ENCODE data around the gene CLIP3.
"Not testable (repeated sequence)": the region's sequence is repeated elsewhere in the genome, so short reads cannot be mapped to it uniquely, and the experiment has no call there.

The CLIP3 gene

DNA sequence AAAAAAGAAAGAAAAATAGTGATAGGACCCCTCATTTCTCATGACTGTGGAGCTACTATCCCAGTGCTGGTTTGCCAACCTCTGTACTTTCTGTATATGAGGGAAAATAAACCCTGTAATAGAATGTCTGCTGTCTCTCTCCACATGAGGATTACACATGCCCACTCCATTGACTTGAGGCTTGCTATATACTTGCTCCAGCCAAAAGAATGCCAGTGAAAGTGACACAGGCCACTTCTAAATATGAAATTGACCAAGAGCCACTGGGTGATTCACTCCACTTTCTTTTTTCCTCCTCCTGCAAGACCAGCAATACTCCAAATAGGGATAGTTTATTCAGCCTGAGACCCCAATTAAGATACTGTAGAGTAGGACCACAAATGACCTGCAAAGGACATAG is 15.2 kb upstream of the CLIP3 start:
- no peak for DNase-seq

DNA sequence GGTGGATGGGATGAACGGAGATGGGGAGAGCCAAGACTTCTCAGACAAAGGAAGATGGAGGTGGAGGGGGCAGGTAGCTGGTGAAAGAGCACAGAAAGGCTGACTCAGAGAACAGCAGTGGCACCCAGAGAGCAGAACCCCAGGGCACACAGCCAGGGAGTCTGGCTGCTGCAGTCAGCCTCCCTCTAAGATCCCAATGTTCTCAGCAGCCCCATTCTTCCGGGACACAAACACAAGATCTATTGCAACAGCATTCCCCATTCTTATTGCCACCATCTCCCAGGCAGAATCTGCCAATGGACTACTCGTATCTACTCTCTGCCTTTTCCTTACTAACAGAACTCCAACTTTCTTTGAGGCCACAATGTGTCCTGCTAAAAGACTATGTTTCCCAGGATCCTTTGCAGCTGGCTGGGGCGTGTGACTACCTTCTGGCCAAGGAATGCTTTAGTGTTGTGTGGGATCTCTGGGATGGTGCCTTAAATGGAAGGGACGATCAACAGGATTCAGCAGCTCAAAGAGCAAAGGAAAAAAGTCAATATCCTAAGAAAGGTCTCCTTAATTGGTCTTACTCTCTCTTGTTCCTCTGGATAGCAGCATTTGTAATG is 13.9 kb upstream of the CLIP3 start:
- DNase-seq, result no peak

DNA sequence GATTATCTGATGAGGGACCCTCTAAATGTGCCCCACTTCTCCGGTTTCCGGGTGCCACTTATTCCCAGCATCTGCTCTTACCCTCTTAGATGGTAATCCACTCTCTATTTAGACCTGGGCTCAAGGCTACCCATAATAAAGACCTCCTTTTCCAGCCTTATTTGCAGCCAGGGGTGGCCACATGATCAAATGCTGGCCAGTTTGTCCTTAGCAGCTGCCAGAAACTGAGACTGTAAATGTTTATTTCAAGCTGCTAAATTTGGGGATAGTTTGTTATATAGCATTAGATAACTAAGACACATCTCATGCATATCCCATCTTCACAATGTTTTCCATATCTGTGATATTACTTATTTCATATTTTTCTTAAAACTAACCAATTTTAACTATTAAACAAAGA is 11.3 kb upstream of the CLIP3 start:
- DNase-seq, result no peak

DNA sequence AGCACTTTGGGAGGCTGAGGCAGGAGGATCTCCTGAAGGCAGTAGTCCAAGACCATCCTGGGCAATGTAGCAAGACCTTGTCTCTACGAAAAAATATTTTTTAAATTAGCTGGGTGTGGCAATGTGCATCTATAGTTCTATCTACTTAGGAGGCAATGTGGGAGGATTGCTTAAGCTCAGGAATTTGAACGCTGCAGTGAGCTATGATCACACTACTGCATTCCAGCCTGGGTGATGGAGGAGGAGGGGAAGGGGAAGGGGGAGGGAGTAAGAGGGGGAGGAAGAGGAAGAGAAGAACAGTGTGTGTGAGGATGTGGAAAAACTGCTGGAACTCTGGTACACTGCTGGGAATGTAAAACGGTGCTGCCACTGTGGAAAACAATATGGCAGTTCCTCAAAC is 9.2 kb upstream of the CLIP3 start:
- DNase-seq, result no peak

GRCh38 chr19:36041092-36041491 is 8.4 kb upstream of the CLIP3 start:
- not testable (repeated sequence) for DNase-seq

GRCh38 chr19:36040495-36040894 is 7.8 kb upstream of the CLIP3 start:
- DNase-seq, result no peak

DNA sequence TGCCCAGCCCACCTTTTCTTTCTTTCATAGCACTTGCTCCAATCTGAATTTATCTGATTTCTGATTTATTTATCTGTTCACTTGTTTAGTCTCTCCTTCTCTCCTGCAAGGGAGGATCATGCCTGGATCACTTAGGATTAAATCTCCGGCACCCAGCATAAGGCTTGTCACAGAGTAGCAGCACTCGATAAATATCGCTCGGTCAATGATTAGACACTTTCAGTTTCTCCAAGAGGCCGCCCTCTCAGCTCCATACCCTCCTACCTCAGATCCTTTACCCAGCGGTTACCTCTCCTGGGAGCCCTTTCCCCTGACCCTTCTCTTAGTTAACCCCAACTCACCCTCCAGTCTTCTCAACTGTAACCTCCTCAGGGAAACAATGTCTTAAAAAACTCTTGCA is 1.4 kb downstream of the CLIP3 start:
- DNase-seq, result no peak

DNA sequence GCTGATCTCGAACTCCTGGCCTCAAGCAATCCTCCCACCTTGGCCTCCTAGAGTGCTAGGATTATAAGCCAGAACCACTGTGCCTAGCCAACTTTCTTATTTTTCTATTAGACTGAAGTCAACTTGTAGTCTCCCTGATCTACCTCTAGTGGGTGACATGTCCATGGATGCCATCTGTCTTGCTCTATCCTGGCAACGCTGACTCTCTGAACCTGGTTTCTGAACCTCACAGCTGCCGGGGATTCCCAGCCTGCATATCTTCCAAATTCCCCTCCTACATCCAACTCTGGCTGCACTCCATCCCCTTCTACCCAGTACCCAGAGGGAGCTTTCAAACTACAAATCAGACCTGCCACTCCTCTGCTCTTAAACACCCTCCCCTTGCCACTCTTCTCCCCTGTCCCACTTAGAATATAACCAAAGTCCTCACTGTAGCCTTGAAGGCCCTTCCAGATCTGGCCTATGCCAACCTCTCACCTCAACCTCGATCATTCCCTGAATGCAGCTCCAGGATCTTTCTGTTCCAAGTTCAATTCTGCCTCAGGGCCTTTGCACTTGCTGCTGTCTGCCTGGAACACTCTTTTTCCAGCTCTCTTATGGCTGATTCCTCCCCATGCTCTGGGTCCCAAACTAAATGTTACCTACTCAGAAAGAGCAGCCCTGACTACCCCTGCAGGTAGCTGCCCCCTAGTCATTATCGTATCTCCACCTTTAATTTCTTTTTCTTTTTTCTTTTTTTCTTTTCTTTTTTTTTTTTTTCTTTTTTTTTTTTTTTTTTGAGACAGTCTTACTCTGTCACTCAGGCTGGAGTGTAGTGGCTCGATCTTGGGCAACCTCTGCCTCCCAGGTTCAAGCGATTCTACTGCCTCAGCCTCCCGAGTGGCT is 2.2 kb downstream of the CLIP3 start:
- no peak for DNase-seq

DNA sequence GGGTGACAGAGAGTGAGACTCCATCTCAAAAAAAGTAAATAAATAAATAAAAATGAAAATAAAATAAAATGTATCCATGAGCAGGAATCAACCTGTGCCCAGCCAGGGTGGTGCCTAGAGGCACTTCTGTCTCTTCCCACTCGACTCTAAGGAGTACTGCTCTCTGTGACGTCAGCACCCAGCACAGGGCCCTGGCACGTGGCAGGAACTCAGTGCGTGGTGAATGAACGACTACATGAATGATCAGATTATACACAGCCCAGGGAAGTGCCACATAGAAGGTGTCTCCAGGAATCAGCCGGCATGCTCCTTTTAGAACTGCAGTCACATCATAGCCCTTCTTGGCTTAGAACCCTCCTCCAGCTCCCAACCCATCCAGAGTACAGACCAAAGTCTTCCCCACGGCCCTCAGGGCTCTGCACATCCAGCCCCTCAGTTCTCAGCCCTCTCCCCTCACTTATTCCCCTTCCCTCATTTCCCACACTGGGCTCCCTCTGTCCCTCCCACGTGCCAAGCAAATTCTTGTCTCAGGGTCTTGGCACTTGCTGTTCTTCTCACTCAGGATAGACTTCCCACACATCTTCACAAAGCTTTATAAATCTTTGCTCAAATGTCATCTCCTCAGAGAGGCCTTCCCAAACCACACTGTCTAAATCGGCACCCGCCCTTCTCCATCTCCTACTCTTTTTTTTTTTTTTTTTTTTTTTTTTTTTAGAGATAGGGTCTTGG is 4.2 kb downstream of the CLIP3 start:
- DNase-seq, result no peak

DNA sequence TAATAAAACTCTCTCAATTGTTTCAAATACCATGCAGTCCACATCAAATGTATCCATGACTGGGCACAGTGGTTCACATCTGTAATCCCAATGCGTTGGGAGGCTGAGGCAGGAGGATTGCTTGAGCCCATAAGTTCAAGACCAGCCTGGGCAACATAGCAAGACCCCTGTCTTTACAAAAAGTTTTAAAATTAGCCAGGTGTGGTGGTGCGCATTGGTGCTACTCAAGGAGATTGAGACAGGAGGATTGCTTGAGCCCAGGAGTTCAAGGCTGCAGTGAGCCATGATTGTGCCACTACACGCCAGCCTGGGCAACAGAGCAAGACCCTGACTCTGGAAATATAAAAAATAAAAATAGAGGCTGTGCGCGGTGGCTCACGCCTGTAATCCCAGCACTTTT is 5.0 kb downstream of the CLIP3 start:
- DNase-seq, result no peak

DNA sequence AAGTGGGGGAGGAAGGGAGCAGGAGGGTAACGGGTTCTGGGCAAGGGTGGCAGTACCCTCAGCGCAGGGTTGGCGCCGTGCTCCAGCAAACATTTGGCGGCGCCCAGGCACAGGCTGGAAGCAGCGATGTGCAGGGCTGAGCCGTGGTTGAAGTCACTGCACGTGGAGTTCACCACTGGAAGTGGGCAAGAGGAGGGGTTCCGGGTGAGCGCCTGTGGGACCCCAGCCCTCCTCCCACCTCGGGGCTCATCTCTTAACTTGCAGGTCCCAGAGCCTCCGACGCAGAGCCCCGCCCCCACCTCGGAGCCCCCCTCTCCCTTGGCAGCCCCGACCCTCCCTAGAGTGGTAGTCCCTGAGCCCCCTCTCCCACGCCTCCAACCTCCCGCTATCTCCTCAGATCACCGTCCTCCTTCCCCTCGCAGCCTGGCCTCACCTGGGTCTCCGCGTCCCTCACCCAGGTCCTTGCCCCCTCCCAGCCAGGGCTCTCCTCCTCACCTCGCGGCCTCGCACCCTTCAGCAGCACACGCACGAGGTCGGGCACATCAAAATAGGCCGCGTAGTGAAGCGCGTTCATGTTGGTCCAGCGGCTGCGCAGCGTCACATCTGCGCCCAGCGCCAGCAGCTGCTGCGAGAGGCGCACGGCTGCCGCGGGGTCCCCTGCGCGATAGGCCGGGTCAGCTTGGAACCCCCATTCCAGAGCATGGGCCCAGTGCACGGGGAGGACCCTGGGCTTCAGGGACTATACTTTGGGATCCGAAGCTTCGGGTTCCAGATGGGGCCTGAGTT is 6.4 kb downstream of the CLIP3 start:
- DNase-seq, result no peak

- no peak for DNase-seq
Observed at GRCh38 chr19:36025541-36025940, 7.1 kb downstream of the CLIP3 start.

DNA sequence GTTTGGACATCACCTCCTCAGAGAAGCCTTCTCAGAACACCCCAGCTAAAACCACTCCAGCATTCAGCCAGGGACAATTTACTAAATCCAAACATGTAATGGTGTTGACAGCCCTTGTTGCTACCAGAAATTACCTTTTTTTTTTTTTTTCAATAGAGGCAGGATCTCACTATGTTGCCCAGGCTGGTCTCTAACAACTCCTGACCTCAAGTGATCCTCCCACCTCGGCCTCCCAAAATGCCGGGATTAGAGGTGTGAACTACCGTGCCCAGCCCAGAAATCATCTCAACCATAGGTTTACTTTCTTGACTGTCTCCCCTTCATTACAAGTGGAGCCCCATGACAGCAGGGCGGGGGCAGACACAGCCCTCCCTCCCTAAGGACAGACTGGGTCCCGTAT is 9.2 kb downstream of the CLIP3 start:
- DNase-seq, result no peak

DNA sequence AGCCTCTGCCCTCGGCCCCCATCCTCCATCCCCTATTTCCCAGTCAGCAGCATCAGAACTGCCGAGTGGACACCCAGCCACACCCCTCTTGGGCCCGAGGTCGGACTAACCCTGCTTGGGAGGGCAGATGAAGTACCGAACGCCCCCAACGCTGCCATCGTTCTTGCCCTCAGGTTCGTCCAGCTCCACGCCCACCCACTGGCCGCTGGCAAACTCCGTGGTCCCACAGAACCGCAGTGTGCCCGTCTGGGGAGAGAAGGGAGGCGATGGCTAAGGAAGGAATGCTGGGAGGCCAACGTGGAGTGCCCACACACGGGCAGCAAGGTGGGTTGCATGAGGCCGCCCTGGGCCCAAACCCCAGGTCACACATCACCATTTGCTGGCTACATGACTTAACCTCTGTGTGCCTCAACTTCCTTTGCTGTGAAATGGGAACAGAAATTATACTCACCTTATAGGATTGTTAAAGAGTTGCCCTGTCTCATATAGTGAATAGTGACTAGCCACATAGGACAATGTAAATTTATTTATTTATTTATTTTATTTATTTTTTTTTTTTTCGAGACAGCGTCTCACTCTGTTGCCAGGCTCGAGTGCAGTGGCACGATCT is 13.5 kb downstream of the CLIP3 start:
- DNase-seq, result no peak

DNA sequence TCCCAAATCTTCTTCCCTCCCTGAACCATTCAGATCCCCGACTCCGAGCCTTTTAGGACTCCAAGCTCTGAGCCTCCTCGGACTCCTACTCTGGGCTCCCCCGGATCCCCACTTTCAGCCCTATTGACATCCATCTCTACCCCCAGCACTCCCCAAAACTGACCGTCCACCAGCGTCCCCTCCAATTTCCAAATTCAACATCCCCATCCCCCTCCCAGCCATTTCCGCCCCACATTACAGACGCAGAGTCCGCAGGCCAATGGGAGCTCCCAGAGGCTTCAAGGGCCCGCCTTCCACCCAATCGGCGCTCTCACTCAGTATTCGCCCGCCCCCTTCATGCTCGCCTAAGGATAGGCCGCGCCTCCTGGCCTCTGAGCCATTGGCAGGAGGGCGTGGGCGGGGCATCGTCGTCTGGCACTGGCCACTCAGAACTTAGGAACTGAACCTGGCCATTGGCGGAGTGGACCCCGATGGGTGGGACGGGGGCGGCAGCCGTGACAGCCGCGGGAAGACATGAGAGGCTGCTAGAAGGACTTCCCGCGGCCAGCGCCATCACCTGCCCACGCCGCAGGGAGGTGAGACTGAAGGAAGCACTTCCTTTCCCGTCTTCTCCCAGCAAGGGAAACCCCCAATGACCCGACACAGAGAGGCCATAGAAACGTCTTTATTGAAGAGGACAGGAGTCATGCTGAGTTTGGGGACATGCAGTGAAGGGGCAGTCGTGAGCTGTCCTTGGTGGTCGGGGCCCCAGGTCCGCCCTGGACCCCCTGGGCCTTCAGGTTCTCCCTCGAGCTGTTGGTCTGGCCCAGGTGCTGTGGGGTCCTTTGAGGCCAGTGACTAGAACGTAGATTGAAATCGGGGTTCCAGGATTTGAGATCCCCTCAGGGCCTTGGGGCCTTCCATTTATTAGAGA is 18.4 kb downstream of the CLIP3 start, which contains the start of gene ALKBH6:
TSS of gene ALKBH6 (minus strand) at position 202 of the 913 bp plus-strand sequence. CDS start 816 bp downstream, outside the sequence.
- DNase-seq, result peak; percentile 98

GRCh38 chr19:36013280-36014011 is 19.2 kb downstream of the CLIP3 start:
- no peak for DNase-seq

DNA sequence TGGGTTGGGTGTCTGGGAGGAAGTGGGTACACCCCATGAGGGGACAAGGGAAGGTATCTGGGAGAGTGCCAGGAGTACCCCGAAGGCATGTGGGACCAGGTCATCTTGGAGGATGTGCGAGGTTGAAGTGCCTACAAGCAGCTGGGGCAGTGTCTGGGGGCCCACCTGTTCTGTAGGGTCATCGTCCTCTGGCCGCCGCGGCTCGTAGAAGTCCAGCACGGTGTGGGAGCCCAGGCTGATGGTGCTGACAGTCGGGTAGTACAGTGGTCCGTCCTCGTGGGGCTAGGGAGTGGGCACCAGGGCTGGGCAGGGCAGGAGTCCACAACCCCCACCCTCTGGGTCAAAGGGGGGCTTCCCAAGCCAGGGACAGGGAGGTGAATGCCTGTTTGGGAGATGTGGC is 22.3 kb downstream of the CLIP3 start:
- no peak for DNase-seq

GRCh38 chr19:36009633-36010379 is 22.9 kb downstream of the CLIP3 start:
- no peak for DNase-seq

GRCh38 chr19:36009220-36009619 is 23.5 kb downstream of the CLIP3 start:
- DNase-seq, result no peak
